A172 (cell line): ENCODE results near the gene SCFD2. TPM values are rescaled to one million over a fixed set of nuclear protein-coding genes. Genes with fewer than 3 reads are reported as not detected.
"Not testable (repeated sequence)": the region's sequence is repeated elsewhere in the genome, so short reads cannot be mapped to it uniquely, and the experiment has no call there.

Experiments used
- DNase-seq: peaks from one replicate; pipeline ENCODE4 v3.0.0-alpha.2; 2015; ENCODE audit warnings: low spot score
- total RNA-seq: library from RNA; depleted of rRNA; stranded (reverse); fragments of >200 nt; shearing (Covaris generic); gene quantifications from 2 replicates; pipeline ENCODE4 v1.2.3, GENCODE V29; 2014

SCFD2 gene
- total RNA-seq, 1 experiment from 2014 or later, result 16.2 TPM

- not testable (repeated sequence) for DNase-seq
These were observed 19.5 kb downstream of the SCFD2 start for GRCh38 chr4:53346392-53346791.

- not testable (repeated sequence) for DNase-seq
These were observed 25.7 kb downstream of the SCFD2 start for GRCh38 chr4:53340145-53340544.

GRCh38 chr4:53334916-53335315 lies 30.9 kb downstream of the SCFD2 start:
- not testable (repeated sequence) for DNase-seq

- no peak for DNase-seq
These were observed 39.3 kb downstream of the SCFD2 start for GRCh38 chr4:53326535-53326934.

GRCh38 chr4:53322696-53323095 lies 43.2 kb downstream of the SCFD2 start:
- DNase-seq, result no peak

- no peak for DNase-seq
These were observed 43.9 kb downstream of the SCFD2 start for GRCh38 chr4:53321984-53322289.

- peak; percentile 89 for DNase-seq
These were observed 44.5 kb downstream of the SCFD2 start for GRCh38 chr4:53321151-53321983.

- DNase-seq, result no peak
These were observed 50.6 kb downstream of the SCFD2 start for GRCh38 chr4:53315300-53315699.

GRCh38 chr4:53314252-53314651 lies 51.6 kb downstream of the SCFD2 start:
- no peak for DNase-seq

GRCh38 chr4:53313510-53313909 lies 52.4 kb downstream of the SCFD2 start:
- peak; percentile 45 for DNase-seq

- DNase-seq, result no peak
These were observed 56.4 kb downstream of the SCFD2 start for GRCh38 chr4:53309321-53310040.

GRCh38 chr4:53307819-53308780 lies 57.8 kb downstream of the SCFD2 start:
- no peak for DNase-seq

- no peak for DNase-seq
These were observed 58.7 kb downstream of the SCFD2 start for GRCh38 chr4:53307210-53307609.

GRCh38 chr4:53306729-53307128 lies 59.1 kb downstream of the SCFD2 start:
- DNase-seq, result no peak

- DNase-seq, result not testable (repeated sequence)
These were observed 73.7 kb downstream of the SCFD2 start for GRCh38 chr4:53292209-53292608.

GRCh38 chr4:53281438-53281837 lies 84.4 kb downstream of the SCFD2 start:
- no peak for DNase-seq

- DNase-seq, result no peak
These were observed 85.0 kb downstream of the SCFD2 start for GRCh38 chr4:53280846-53281245.

- DNase-seq, result no peak
These were observed 91.1 kb downstream of the SCFD2 start for GRCh38 chr4:53274609-53275268.

- DNase-seq, result peak; percentile 12
These were observed 92.1 kb downstream of the SCFD2 start for GRCh38 chr4:53273726-53274125.

GRCh38 chr4:53267026-53267425 lies 98.8 kb downstream of the SCFD2 start:
- no peak for DNase-seq

- not testable (repeated sequence) for DNase-seq
These were observed 109.9 kb downstream of the SCFD2 start for GRCh38 chr4:53255986-53256385.
